ENCODE results near the gene RNF181.

DNA sequence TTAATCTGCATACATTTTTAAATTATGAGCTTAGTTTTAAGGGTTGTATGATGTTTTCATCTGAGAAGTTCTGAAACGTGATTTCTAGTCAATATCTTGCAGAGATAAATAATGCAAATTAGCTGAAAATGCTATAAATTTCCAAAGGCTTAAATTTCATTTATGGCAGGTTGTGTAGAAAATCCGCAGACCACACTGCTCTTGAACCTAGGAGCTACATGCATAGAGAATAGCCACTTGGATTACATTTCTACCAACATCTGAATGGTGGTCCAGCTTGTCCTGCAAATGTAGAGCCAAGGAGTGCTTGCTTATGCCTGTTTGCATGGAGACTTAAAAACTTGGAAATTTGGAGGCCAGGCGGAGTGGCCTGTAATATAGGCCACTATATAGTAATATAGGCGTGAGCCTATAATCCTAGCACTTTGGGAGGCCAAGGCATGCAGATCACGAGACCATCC, 49.7 kb upstream of the RNF181 start:
- TF ChIP-seq FOXM1 (IDR thresholded peaks at IDR 0.05; ENCODE audit: low read depth) = no peak
- no peak for TF ChIP-seq CTCF (IDR thresholded peaks at IDR 0.05)
- TF ChIP-seq USF1 (IDR thresholded peaks at IDR 0.05; ENCODE audit: borderline replicate concordance, low read depth) = no peak
- TF ChIP-seq NFIC (IDR thresholded peaks at IDR 0.05; ENCODE audit: borderline replicate concordance) = no peak
